ENCODE results near the gene RFX5.

The RFX5 gene

GRCh38 chr1:151342569-151342968, 4.5 kb downstream of the RFX5 start:
- no peak for TF ChIP-seq POLR2AphosphoS5 (IDR thresholded peaks at IDR 0.05; ENCODE audit: low read depth, low read length)

GRCh38 chr1:151342021-151342420, 5.0 kb downstream of the RFX5 start:
- no peak for TF ChIP-seq SIN3A (IDR thresholded peaks at IDR 0.05; ENCODE audit: borderline replicate concordance, insufficient read depth, low read length)
- 0 out of 2 replicates have a peak, but pooled peaks have one; percentile 17 for TF ChIP-seq POLR2AphosphoS5 (IDR thresholded peaks at IDR 0.05; ENCODE audit: low read depth, low read length)
- TF ChIP-seq FOXP2 (optimal IDR thresholded peaks at IDR 0.05; ENCODE audit: borderline replicate concordance, extremely low read depth, extremely low read length, insufficient read depth) = no peak

DNA sequence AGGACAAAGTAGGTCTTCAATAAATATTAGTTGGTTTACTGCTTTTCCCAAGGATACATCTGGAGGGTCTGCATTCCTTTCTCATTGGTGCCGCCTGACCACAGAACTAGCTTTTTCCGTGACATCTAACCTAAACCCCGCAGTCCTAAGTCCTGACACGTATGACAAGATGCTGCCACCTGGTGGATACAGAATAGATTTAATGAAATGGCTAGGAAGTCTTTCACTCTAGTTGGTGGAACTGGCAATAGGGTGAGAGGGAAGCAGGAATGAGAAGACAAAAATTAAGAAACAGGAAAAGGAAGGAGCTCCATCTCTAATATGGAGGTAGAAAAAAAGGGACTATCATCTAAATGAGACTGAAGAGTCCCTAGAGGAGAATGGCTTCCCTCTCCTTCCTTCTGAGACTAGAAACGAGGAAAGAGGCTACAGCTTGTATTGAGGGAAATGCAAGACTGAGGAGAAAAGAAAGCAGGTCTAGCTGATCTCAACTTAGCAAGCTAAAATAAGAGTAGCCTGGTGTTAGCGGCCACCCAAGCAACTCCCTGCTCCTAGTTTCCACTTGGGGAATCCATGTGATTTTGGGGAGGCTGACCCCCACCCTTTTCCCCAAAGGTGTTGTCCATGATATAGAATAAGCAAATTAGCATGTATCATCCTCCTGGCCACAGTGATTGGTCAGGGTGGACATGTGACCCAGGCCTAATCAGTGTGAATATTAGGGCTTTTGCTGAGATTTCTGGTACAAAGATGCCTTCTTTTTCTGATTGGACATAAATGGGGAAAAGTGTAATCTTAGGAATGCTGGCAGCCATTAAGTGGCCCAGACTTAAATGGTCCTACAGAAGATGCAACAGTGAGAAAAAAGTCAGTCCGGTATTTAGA, 5.9 kb downstream of the RFX5 start:
- TF ChIP-seq TAF1 (IDR thresholded peaks at IDR 0.05; ENCODE audit: borderline replicate concordance, insufficient read depth, low read length) (no peak), FOXP2 (optimal IDR thresholded peaks at IDR 0.05; ENCODE audit: borderline replicate concordance, extremely low read depth, extremely low read length, insufficient read depth) (no peak), SIN3A (IDR thresholded peaks at IDR 0.05; ENCODE audit: borderline replicate concordance, insufficient read depth, low read length) (no peak), POLR2AphosphoS5 (IDR thresholded peaks at IDR 0.05; ENCODE audit: low read depth, low read length) (peak; percentile 32; the same call in 1 of the 2 replicates), REST (IDR thresholded peaks at IDR 0.05; ENCODE audit: insufficient read depth in 1 of 2, low read depth in 2 of 2, low read length in 2 of 2) (no peak)

GRCh38 chr1:151336556-151336955, 10.5 kb downstream of the RFX5 start:
- TF ChIP-seq REST (IDR thresholded peaks at IDR 0.05; ENCODE audit: insufficient read depth in 1 of 2, low read depth in 2 of 2, low read length in 2 of 2) (no peak), FOXP2 (optimal IDR thresholded peaks at IDR 0.05; ENCODE audit: borderline replicate concordance, extremely low read depth, extremely low read length, insufficient read depth) (no peak), POLR2AphosphoS5 (IDR thresholded peaks at IDR 0.05; ENCODE audit: low read depth, low read length) (no peak), SIN3A (IDR thresholded peaks at IDR 0.05; ENCODE audit: borderline replicate concordance, insufficient read depth, low read length) (no peak), TAF1 (IDR thresholded peaks at IDR 0.05; ENCODE audit: borderline replicate concordance, insufficient read depth, low read length) (no peak)

GRCh38 chr1:151334822-151335221, 12.2 kb downstream of the RFX5 start:
- TF ChIP-seq TAF1 (IDR thresholded peaks at IDR 0.05; ENCODE audit: borderline replicate concordance, insufficient read depth, low read length) (no peak), REST (IDR thresholded peaks at IDR 0.05; ENCODE audit: insufficient read depth in 1 of 2, low read depth in 2 of 2, low read length in 2 of 2) (no peak), POLR2AphosphoS5 (IDR thresholded peaks at IDR 0.05; ENCODE audit: low read depth, low read length) (no peak), SIN3A (IDR thresholded peaks at IDR 0.05; ENCODE audit: borderline replicate concordance, insufficient read depth, low read length) (no peak), FOXP2 (optimal IDR thresholded peaks at IDR 0.05; ENCODE audit: borderline replicate concordance, extremely low read depth, extremely low read length, insufficient read depth) (no peak)

Data from PFSK-1 (cell line).